Measurements from ENCODE around the gene ADD3. TPM values are rescaled to one million over a fixed set of nuclear protein-coding genes. Genes with fewer than 3 reads are reported as not detected.

Gene ADD3
- total RNA-seq, result 439 and 1,018 TPM in 2 replicates

DNA sequence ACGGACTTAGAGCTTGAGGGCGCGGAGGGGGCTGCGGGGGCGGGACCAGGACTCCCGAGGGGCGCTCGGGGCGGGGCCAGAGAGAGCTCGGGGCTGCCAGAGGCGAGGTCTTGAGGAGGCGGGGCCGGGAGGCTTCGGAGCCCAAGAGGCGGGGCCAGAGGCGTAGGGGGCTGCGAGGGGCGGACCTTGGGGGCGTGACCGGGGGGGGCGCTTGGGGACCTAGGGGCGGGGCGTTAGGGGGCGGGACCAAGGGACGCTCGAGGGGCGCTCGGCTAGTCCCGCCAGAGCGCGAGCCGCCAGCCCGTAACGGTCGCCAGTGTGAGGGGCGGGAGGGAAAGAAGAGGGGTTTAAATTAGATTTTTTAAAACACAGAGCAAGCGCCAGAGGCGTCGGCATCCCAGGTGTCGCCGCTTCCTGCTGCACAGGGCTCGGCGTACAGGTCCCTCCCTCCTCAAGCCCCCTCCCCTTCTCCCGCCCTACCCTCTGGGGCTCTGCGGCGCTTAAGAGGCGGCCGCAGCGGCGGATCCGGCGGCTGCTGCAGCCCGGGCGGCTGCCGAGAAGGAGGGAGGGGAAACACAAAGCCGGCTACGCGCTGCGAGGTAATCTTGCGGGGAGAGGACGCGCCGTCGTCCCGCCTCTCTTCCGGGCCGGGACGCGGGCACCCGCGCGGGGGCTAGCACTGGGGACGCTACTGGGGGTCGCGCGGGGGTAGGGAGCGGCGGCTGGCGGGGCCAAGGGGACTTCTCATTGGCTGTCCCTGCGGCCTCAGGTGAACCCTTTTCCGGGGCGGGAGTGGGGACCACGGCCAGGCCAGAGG is at the start of gene ADD3:
Gene ADD3, plus strand, starts transcription at position 284 of the 817 bp plus-strand sequence. CDS start 92,670 bp downstream, outside the sequence.
- peaks cover 30% of the 10 kb centered on the region for H3K4me1 ChIP-seq (ENCODE audit: insufficient read depth, low read length)
- peak within 1 kb of the TSS; percentile 87 for H3K27ac ChIP-seq (ENCODE audit: low read depth, low read length)
- no peak for TF ChIP-seq CTCF (IDR thresholded peaks at IDR 0.05; ENCODE audit: extremely low read depth, low read depth, low read length)
- peaks cover 29% of the 10 kb centered on the region for H4K20me1 ChIP-seq (ENCODE audit: insufficient read depth, low read length)
- H2AFZ ChIP-seq (ENCODE audit: low read length), result peak within 1 kb of the TSS; percentile 82
- H3K36me3 ChIP-seq (ENCODE audit: insufficient read depth, low read length), result peaks cover 4% of the 10 kb centered on the region
- peak; percentile 95 for DNase-seq (ENCODE audit: insufficient read length, low spot score, missing footprints)
- H3K27me3 ChIP-seq (ENCODE audit: insufficient read depth, low read length), result no peaks in the 10 kb centered on the region
- H3K4me3 ChIP-seq (ENCODE audit: insufficient read depth, low read length), result peak within 1 kb of the TSS; percentile 77
- H3K4me2 ChIP-seq (ENCODE audit: insufficient read depth, low read length), result peak within 1 kb of the TSS; percentile 93
- H3K79me2 ChIP-seq (ENCODE audit: insufficient read depth, low read length), result peaks cover 50% of the 10 kb centered on the region
- H3K9me3 ChIP-seq (ENCODE audit: low read depth, low read length), result no peaks in the 10 kb centered on the region

- Histone ChIP-seq H3K4me3 (ENCODE audit: insufficient read depth, low read length) (no peak overlapping the region), H3K4me1 (ENCODE audit: insufficient read depth, low read length) (peaks cover 22% of the 10 kb centered on the region), H3K9me3 (ENCODE audit: low read depth, low read length) (no peaks in the 10 kb centered on the region), H3K27me3 (ENCODE audit: insufficient read depth, low read length) (no peaks in the 10 kb centered on the region), H3K27ac (ENCODE audit: low read depth, low read length) (no peak overlapping the region), H3K36me3 (ENCODE audit: insufficient read depth, low read length) (no peaks in the 10 kb centered on the region), H4K20me1 (ENCODE audit: insufficient read depth, low read length) (no peaks in the 10 kb centered on the region), H3K79me2 (ENCODE audit: insufficient read depth, low read length) (no peaks in the 10 kb centered on the region), H2AFZ (ENCODE audit: low read length) (no peak overlapping the region), H3K4me2 (ENCODE audit: insufficient read depth, low read length) (no peak overlapping the region)
- no peak for DNase-seq (ENCODE audit: insufficient read length, low spot score, missing footprints)
- TF ChIP-seq CTCF (IDR thresholded peaks at IDR 0.05; ENCODE audit: extremely low read depth, low read depth, low read length), result no peak
These were observed 49.7 kb upstream of the ADD3 start for GRCh38 chr10:109958059-109958458.

DNA sequence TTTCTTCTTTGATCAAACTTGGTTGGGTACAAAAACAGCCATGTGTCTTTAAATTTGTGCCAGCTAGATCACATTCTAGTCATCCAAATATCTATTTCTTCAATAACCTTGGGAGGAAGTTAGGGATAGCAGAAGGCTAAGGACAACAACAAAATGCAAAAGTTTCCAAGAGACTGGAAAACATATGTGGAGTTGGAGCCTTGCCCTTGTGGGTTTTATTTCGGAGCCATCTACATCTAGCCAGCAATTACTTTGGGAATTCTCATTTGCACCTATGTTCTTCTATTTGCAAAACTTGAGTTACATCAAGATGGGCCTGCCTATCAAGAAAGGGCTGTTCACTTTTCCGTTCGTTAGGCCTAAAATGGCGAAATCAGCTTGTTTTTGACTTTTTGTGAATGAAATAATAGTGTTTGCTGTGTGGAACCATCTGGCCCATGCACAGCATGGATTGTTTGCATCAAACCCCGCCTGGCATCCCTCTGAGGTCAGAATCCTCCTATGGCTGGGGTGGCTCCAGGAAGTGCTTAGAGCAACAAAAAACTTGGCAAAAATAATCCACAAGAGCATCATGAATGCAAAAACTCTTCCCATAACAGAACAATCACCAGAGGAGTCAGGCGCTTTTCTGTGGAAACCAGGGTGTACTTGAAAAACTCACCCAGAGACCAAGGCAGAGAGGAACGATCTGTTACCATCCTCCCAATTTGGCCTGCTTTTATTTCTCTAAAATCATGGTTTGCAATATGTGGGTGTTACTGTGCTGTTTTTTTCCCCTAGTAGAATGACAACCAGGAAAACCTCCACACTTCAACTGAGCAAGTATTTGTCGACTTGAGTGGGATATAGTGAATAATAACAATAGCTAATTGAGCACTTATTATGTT is 48.3 kb upstream of the ADD3 start:
- Histone ChIP-seq H3K27ac (ENCODE audit: low read depth, low read length) (no peak overlapping the region), H2AFZ (ENCODE audit: low read length) (no peak overlapping the region), H3K4me3 (ENCODE audit: insufficient read depth, low read length) (no peak overlapping the region), H3K79me2 (ENCODE audit: insufficient read depth, low read length) (no peaks in the 10 kb centered on the region), H3K27me3 (ENCODE audit: insufficient read depth, low read length) (no peaks in the 10 kb centered on the region), H3K36me3 (ENCODE audit: insufficient read depth, low read length) (no peaks in the 10 kb centered on the region), H4K20me1 (ENCODE audit: insufficient read depth, low read length) (no peaks in the 10 kb centered on the region), H3K4me2 (ENCODE audit: insufficient read depth, low read length) (no peak overlapping the region), H3K9me3 (ENCODE audit: low read depth, low read length) (no peaks in the 10 kb centered on the region), H3K4me1 (ENCODE audit: insufficient read depth, low read length) (peaks cover 32% of the 10 kb centered on the region)
- no peak for TF ChIP-seq CTCF (IDR thresholded peaks at IDR 0.05; ENCODE audit: extremely low read depth, low read depth, low read length)
- no peak for DNase-seq (ENCODE audit: insufficient read length, low spot score, missing footprints)

DNA sequence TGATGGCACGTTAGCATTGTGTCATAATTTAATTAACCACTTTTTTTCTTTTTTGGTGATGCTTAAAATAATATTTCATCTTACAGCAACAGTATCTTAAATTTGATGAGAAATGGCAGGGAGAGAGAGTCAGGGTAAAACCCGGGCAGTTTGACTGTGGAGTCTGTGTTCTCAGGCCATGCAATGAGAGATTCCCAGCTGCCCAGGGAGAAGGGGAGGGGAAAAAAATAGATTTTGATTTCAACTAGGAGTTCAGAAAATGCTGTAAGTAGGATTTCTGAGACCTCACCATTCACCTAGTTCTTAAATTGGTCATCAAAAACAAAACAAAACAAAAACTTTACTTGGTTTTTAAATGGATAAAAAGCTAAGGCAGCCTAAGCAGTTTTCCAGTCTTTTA is 47.1 kb upstream of the ADD3 start:
- Histone ChIP-seq H3K4me1 (ENCODE audit: insufficient read depth, low read length) (peaks cover 39% of the 10 kb centered on the region), H3K36me3 (ENCODE audit: insufficient read depth, low read length) (no peaks in the 10 kb centered on the region), H3K27me3 (ENCODE audit: insufficient read depth, low read length) (no peaks in the 10 kb centered on the region), H3K79me2 (ENCODE audit: insufficient read depth, low read length) (no peaks in the 10 kb centered on the region), H3K9me3 (ENCODE audit: low read depth, low read length) (no peaks in the 10 kb centered on the region), H3K4me2 (ENCODE audit: insufficient read depth, low read length) (no peak overlapping the region), H3K4me3 (ENCODE audit: insufficient read depth, low read length) (no peak overlapping the region), H3K27ac (ENCODE audit: low read depth, low read length) (peak overlapping the region; percentile 53), H4K20me1 (ENCODE audit: insufficient read depth, low read length) (no peaks in the 10 kb centered on the region), H2AFZ (ENCODE audit: low read length) (peak overlapping the region; percentile 14)
- no peak for TF ChIP-seq CTCF (IDR thresholded peaks at IDR 0.05; ENCODE audit: extremely low read depth, low read depth, low read length)
- no peak for DNase-seq (ENCODE audit: insufficient read length, low spot score, missing footprints)
